ENCODE results near the gene TCEAL3.
"Not testable (repeated sequence)": the region's sequence is repeated elsewhere in the genome, so short reads cannot be mapped to it uniquely, and the experiment has no call there.

The TCEAL3 gene

GRCh38 chrX:103616676-103617186, 9.0 kb downstream of the TCEAL3 start:
- DNase-seq: no peak

DNA sequence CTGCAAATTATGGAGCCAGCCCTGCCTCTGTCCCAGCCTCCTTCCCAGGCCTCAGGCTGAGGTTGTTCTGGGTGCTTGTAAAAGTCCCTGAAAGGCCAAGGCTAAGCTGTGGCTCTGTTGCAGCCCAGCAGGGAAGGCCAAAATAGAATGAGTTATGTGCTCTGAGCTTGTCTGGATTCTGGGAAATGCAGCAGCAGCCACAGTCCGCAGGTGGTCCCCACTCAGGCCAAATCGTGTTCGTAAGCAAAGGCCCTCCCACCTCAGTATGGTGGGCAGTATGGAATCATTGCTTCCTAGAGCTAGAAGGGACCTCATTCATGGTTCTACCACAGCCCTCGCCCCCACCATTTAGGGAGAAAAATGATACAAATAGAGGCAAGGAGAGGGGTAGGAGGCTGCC, 16.3 kb downstream of the TCEAL3 start:
- DNase-seq: no peak

GRCh38 chrX:103626855-103627254, 19.1 kb downstream of the TCEAL3 start:
- DNase-seq: no peak

DNA sequence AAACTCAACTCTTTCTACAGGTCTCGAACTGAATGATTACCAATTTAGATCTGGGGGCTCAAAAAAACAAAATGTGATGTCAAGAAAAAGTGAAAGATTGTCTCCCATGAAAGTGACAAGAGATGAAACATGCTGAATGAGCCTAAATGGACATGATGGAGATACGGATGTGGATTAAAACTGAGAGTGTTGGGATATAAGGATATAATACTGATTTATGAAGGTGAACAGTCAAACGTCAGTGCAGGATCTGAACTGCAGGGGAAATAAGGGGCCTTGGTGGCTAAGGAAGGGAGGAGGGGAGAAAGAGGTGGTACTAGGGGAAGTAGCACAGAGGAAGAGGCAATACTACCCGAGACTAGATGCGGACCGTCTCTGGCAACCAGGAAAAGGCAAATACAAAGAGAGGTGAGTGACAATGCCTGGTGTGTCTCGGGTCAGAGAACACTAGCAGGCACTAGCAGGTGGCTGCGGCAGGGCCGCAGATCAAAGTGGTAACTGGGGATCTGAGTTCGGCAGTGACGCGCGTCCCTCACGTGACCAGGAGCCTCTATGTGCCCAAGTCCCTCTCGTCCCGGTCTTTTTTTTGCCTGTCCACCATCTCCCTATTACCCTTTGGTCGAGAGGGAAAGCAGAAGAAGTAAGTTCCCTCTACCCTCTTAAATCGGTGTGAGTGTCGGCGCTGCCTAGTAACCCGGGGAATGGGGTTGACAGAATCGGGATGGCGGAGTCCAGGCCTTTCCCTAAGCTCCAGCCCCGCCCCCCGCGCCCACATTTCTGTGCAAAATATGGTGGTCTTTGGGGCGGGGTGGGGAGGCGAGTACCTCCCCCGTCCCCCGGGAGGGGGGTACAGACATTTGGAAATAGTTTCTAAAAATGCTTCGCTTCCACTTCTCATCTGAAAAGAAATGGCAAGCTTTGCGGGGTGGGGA, 20.9 kb downstream of the TCEAL3 start, which contains the start of gene TCEAL1:
Gene TCEAL1 (plus strand): TSS at position 590 of the 932 bp plus-strand sequence. CDS start 942 bp downstream, outside the sequence.
- peak; percentile 80 for DNase-seq

DNA sequence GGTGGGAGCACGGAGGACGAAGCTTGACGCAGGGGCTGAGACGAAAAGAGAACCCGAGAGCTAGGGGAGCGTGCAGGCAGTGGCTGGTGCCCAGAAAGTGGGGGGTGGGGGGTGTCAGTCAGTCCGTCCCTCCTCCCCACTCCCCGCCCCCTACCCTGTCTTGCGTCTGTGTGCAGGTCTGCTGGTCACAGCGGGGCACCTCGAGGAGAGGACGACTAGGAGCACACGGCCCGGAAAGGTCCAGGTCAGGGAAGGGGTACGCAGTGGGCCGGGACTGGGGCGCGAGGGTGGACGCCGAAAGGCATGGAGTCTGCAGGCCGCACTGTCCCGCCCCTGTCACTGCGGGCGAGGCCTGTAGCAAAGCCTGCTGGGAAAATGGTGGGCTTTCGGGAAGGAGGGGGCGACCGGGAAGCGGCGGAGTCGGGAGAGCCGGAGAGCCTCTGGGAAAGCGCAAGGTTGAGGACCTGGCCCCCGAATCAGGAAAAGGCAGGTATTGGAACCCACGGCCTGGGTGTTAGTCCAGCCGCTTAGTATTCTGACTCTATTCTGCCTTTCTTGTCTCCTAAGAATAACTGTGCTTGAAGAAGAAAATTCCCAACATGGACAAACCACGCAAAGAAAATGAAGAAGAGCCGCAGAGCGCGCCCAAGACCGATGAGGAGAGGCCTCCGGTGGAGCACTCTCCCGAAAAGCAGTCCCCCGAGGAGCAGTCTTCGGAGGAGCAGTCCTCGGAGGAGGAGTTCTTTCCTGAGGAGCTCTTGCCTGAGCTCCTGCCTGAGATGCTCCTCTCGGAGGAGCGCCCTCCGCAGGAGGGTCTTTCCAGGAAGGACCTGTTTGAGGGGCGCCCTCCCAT, 21.8 kb downstream of the TCEAL3 start:
- peak; percentile 77 for DNase-seq

- no peak for DNase-seq
Observed at GRCh38 chrX:103630171-103630511, 22.4 kb downstream of the TCEAL3 start.

GRCh38 chrX:103631145-103631544, 23.4 kb downstream of the TCEAL3 start:
- no peak for DNase-seq

DNA sequence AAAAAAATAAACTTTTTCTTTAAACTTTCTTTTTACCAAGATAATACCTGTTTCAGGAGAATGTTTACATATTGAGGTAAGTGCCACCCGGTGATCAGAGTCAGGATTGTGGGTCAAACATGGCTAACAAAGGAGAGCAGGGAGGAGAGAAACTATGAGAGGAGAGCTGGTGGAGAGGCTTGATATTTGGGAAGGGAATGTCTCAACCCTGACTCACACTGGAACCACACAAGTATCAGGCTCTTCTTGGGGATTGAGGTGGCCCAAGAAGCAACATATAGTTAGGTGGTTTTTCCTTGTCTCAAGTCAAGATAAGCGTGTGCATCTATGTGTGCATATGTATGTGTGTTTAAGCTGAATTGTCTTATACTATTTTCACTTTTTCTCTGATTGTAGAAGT, 27.7 kb downstream of the TCEAL3 start:
- no peak for DNase-seq

DNA sequence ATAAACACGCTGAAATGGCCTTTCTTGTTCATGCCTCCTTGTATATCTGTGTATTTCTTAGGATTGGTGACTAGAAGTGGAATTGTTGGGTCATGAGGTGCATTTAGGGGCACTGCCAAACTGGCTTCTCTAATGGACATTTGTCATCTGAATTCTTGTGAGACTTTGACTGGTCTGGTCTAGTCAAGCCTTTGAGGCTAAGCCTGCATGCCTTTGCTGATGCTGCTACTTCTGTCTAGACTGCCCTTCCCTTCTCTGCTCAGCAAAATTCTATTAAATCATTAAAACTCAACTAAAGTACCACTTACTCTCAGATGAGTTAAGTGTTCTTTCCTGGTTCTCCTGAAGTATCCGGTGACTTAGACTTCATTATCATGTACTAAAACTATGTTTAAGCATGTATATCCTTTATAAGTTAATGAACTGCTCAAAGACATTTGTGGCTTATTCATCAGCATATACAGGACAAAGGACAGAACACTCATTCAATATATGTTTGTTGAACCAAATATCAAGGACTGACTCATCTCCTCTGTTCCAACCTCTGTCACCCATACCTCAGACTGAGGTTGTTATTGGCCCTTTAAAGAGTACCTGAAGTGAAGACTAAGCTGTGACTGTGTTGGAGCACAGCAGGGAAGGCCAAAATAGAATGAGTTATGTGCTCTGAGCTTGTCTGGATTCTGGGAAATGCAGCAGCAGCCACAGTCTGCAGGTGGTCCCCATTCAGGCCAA, 30.0 kb downstream of the TCEAL3 start:
- DNase-seq: no peak

GRCh38 chrX:103638479-103639346, 30.9 kb downstream of the TCEAL3 start:
- peak; percentile 18 for DNase-seq

DNA sequence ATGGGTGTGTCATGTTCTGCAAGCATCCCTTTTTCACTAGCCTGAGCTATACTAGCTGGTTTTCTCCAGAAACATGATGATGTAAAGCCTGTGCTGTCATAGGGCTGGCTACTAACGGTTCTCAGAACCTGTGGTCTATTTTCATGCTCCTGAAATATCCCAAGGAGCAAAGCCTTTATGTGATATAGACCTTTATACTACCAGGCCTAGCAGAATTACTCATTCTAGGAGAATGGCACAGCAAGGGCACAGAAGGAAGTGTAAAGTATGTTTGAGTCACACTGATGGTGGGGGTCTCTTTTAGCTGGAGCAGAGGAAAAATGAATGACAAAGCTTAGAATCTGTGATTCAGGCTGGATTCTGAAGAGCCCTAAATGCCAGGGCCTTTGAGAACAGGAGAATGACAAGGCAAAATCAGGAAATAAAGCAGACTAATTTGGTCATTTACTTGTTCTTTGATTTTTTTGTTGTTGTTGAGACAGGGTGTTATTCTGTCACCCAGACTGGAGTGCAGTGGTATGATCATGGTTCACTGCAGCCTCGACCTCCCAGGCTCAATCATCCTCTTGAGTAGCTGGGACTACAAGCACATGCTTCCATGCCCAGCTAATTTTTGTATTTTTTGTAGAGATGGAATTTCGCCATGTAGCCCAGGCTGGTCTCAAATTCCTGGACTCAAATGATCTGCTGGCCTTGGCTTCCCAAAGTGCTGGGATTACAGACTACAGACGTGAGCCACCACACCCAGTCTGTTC, 32.8 kb downstream of the TCEAL3 start:
- no peak for DNase-seq

GRCh38 chrX:103644125-103644524, 36.4 kb downstream of the TCEAL3 start:
- DNase-seq: no peak

DNA sequence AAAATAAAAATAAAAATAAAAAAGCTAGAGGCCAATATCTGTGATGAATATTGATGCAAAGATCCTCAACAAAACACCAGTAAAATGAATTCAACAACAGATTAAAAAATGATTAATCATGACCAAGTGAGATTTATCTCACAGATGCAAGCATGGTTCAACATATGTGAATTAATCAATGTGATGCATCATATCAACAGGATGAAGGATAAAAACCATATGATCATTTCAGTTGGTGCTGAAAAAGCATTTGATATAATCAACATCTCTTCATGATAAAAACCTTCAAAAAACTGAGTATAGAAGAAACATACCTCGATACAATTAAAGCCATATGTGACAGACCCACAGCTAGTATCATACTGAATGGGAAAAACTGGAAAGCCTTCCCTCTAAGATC, 39.9 kb downstream of the TCEAL3 start:
- DNase-seq: no peak

DNA sequence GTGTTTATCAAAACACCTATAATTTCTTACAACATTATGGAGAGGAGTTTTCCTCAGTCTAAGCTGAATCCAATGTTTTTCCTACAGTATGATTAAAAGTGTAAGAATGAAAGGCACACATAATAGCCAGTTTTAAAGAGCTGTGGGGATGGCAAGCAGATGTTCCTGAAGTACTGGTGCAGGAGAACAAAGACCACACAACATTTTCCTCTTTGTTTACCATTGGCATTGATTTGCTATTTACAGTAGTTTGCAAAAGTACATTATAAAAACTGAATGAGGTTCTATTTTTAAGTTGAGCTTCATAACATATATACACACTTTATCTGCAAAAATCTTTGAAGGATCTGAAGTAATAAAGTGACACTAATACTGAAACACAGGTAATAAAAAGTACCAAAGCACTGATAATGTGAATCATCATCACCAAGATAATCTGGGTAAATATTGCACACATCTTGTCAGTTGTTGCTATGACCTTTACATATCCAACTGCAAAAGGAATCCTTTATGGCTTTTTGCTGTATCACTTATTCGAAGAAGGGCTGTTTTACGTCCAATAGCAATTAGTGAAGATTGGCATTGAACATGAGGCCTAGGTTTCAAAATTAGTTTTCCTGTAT, 43.5 kb downstream of the TCEAL3 start:
- DNase-seq: no peak

DNA sequence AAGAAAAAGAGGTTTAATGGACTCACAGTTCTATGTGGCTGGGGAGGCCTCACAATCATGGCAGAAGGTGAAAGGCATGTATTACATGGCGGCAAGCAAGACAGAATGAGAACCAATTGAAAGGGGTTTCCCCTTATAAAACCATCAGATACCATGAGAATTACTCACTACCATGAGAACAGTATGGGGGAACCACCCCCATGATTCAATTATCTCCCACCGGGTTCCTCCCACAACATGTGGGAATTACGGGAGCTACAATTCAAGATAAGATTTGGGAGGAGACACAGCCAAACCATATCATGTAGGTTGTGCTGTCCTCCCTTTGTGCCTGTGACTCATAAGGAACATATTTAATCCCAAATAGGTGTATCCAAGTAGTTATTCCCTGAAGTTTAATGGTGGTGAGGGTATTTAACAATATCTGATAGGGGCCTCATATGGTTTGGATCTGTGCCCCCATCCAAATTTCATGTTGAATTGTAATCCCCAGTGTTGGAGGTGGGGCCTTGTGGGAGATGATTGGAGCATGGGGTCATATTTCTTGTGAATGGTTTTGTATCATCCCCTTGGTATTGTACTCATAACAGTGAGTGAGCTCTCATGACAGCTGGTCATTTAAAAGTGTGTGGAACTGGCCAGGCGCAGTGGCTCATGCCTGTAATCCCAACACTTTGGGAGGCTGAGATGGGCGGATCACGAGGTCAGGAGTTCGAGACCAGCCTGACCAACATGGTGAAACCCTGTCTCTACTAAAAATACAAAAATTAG, 47.7 kb downstream of the TCEAL3 start:
- not testable (repeated sequence) for DNase-seq

DNA sequence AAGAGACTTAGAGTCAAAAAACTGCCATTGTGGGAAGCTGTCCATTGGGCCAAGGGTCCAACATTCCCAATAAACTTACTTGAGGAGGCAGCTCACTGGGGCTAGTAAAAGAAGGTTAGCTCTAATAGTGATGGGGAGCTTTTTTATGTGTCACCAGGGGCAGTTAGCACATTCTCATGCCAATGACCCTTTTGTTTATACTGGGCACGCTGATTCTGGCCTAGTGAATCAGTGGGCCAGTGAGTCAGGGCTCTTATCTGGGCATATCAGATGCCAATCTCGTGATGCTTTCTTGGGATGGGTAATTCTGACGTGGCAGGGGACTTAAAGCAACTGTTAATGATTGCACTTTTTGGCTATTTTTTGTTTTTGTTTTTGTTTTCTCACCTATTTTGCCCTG, 48.9 kb downstream of the TCEAL3 start:
- no peak for DNase-seq

DNA sequence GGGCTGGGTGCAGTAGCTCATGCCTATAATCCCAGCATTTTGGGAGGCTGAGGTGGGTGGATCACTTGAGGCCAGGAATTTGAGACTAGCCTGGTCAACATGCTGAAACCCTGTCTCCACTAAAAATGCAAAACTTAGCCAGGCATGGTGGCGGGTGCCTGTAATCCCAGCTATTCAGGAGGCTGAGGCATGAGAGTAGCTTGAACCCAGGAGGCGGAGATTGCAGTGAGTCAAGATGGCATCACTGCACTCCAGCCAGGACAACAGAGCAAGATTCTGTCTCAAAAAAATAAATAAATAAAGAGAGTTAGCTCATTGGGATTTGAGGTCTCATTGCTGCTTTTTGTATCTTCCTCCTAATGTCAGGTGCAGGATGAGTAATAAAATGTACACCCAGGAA, 49.3 kb downstream of the TCEAL3 start:
- not testable (repeated sequence) for DNase-seq

DNA sequence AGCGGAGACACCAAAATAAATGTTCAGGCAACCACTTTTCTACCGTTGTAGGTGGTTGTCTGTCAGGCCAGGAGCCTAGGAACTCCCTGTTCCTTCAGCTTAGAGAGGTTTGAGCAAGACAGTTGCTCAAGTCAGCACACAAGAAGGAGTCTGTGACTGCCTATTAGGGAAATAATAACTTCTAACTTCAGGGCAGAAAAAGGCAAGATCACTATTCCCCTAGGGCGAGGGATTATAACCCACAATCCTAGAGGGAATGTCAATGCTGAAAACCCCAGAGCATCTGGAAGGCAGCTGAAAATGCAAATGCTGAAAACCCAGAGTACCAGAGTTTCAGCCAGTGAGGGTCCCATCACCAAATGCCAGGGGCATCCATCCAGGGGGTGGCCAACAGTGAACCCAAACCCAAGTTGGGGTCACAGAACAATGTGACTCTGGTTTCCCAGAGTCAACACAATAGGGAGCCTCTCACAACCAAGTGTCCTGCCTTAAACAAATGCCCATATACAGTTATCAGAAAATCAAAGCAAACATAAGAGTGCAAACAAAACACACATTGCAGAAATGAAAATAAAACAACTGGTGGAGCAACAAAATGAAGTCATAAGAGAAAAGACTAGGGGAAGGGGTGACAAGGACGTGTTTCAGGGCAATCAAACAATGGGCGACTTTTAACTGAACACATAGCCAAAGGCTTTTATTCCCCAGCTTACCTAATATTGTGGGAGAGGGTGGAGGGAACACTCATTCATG, 51.1 kb downstream of the TCEAL3 start:
- no peak for DNase-seq
